ENCODE measurements around the gene AGPAT1. TPM values are rescaled to one million over a fixed set of nuclear protein-coding genes. Genes with fewer than 3 reads are reported as not detected.

AGPAT1 gene
- total RNA-seq, 2 experiments from 2014 or later, result 13.2 to 13.3 TPM

GRCh38 chr6:32127717-32128592, 47.9 kb downstream of the AGPAT1 start, which contains the start of gene ATF6B:
Gene ATF6B, minus strand, starts transcription at chr6:32128246. Its CDS starts 39 bp downstream, at chr6:32128207.
- peak; percentile 88 to 100 (median 96) for DNase-seq
- peaks cover 50% of the 10 kb centered on the region for H3K4me1 ChIP-seq (ENCODE audit: insufficient read depth, low read length)
- ATAC-seq (ENCODE audit: poor library complexity), result peak; percentile 93
- Mint-ChIP-seq H3K9me3 (no peaks in the 10 kb centered on the region), H3K36me3 (ENCODE audit: low read depth) (peaks cover 47% of the 10 kb centered on the region), H3K27ac (peak within 1 kb of the TSS; percentile 90), H3K4me3 (peak within 1 kb of the TSS; percentile 99), H3K4me1 (ENCODE audit: low read depth) (peaks cover 52% of the 10 kb centered on the region), H3K27me3 (no peaks in the 10 kb centered on the region)
- peaks cover 38% of the 10 kb centered on the region for H3K36me3 ChIP-seq (ENCODE audit: insufficient read depth, low read length)
- no peak for TF ChIP-seq CTCF (IDR thresholded peaks at IDR 0.05)
- H3K9me3 ChIP-seq (ENCODE audit: control insufficient read depth in 1 of 2, insufficient read depth in 1 of 2, low read length in 2 of 2), result no peaks in the 10 kb centered on the region
- POLR2A ChIA-PET, result interaction anchor here (0.6 to 5.6 kb wide), 20 partner anchors 10 to 1149 kb away, joined by 3 to 48 read pairs (median 6); partner anchors contain the start of genes AGPAT1, B3GALT4, BAG6 and DDX39B
- CTCF ChIA-PET, result interaction anchor here (0.7 to 2.1 kb wide), 3 partner anchors 10 to 40 kb away, joined by 3 to 11 read pairs (median 5); no protein-coding TSS in a partner anchor
- no peaks in the 10 kb centered on the region for H3K27me3 ChIP-seq (ENCODE audit: control insufficient read depth in 1 of 2, insufficient read depth in 2 of 2, low read length in 2 of 2)
- H3K4me3 ChIP-seq (ENCODE audit: low read length), result peak within 1 kb of the TSS; percentile 81
- H3K27ac ChIP-seq (ENCODE audit: low read depth in 1 of 2, low read length in 2 of 2), result peak within 1 kb of the TSS; percentile 63 to 77
- intact Hi-C loops (cut with DNase I, micrococcal nuclease), result loop anchor here in 1 of 2 experiments (5.0 to 10.0 kb wide), 2 partner anchors 171 to 727 kb away; partner anchors contain the start of genes NELFE, PSMB9, SKIC2 and TAP1

- Mint-ChIP-seq H3K4me3 (peak overlapping the region; percentile 99), H3K27ac (peak overlapping the region; percentile 90), H3K4me1 (ENCODE audit: low read depth) (peaks cover 52% of the 10 kb centered on the region), H3K27me3 (no peaks in the 10 kb centered on the region), H3K9me3 (no peaks in the 10 kb centered on the region), H3K36me3 (ENCODE audit: low read depth) (peaks cover 52% of the 10 kb centered on the region)
- CTCF ChIA-PET, result interaction anchor here (1.1 to 2.1 kb wide), 2 partner anchors 9 to 40 kb away, joined by 3 to 11 read pairs; no protein-coding TSS in a partner anchor
- H3K27ac ChIP-seq (ENCODE audit: low read depth in 1 of 2, low read length in 2 of 2), result peak overlapping the region; percentile 63 to 77
- TF ChIP-seq CTCF (IDR thresholded peaks at IDR 0.05), result no peak
- no peak for DNase-seq
- intact Hi-C loops (cut with DNase I, micrococcal nuclease), result loop anchor here in 1 of 2 experiments (5.0 to 10.0 kb wide), 2 partner anchors 170 to 727 kb away; partner anchors contain the start of genes NELFE, PSMB9, SKIC2 and TAP1
- H3K9me3 ChIP-seq (ENCODE audit: control insufficient read depth in 1 of 2, insufficient read depth in 1 of 2, low read length in 2 of 2), result no peaks in the 10 kb centered on the region
- peaks cover 50% of the 10 kb centered on the region for H3K4me1 ChIP-seq (ENCODE audit: insufficient read depth, low read length)
- peak overlapping the region; percentile 81 for H3K4me3 ChIP-seq (ENCODE audit: low read length)
- no peak for ATAC-seq (ENCODE audit: poor library complexity)
- no peaks in the 10 kb centered on the region for H3K27me3 ChIP-seq (ENCODE audit: control insufficient read depth in 1 of 2, insufficient read depth in 2 of 2, low read length in 2 of 2)
- H3K36me3 ChIP-seq (ENCODE audit: insufficient read depth, low read length), result peaks cover 40% of the 10 kb centered on the region
- POLR2A ChIA-PET, result interaction anchor here (1.1 to 5.6 kb wide), 14 partner anchors 10 to 845 kb away, joined by 3 to 48 read pairs (median 7); partner anchors contain the start of genes AGPAT1, BAG6, DDX39B and DXO
Measured at GRCh38 chr6:32127409-32127716, 48.5 kb downstream of the AGPAT1 start.

DNA sequence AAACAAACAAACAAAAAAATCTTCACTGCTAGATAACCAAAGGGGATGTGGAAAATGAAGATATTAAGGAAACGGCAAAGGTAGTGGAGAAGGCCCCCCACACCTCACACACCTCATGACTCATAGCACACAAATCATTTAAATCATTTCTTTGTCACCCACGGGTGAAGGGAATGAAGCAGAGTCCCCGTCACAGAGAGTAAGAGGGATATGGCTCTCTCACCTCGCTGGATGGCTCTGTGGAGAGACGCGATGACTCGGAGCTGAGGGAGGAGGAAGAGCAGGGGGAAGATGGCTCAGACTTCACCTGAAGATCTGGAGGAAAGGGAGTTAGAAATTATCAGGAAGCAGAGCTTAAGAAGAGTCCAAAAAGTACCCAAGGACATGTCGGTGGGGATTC, 49.0 kb downstream of the AGPAT1 start:
- Mint-ChIP-seq H3K4me3 (peak overlapping the region; percentile 99), H3K27ac (peak overlapping the region; percentile 90), H3K36me3 (ENCODE audit: low read depth) (peaks cover 57% of the 10 kb centered on the region), H3K27me3 (no peaks in the 10 kb centered on the region), H3K9me3 (no peaks in the 10 kb centered on the region), H3K4me1 (ENCODE audit: low read depth) (peaks cover 52% of the 10 kb centered on the region)
- intact Hi-C loops (cut with DNase I, micrococcal nuclease), result loop anchor here in 1 of 2 experiments (5.0 to 10.0 kb wide), 2 partner anchors 170 to 728 kb away; partner anchors contain the start of genes NELFE, PSMB9, SKIC2 and TAP1
- TF ChIP-seq CTCF (IDR thresholded peaks at IDR 0.05), result no peak
- ChIA-PET POLR2A (interaction anchor here (1.1 to 5.6 kb wide), 5 partner anchors 9 to 168 kb away, joined by 3 to 48 read pairs (median 10); partner anchors contain the start of genes NELFE, PBX2 and SKIC2), CTCF (interaction anchor here (2.1 kb wide), 1 partner anchor 8 kb away, joined by 11 read pairs; no protein-coding TSS in a partner anchor)
- H3K4me1 ChIP-seq (ENCODE audit: insufficient read depth, low read length), result peaks cover 50% of the 10 kb centered on the region
- peak overlapping the region in 1 of 2 donors; percentile 63 for H3K27ac ChIP-seq (ENCODE audit: low read depth in 1 of 2, low read length in 2 of 2)
- no peaks in the 10 kb centered on the region for H3K27me3 ChIP-seq (ENCODE audit: control insufficient read depth in 1 of 2, insufficient read depth in 2 of 2, low read length in 2 of 2)
- ATAC-seq (ENCODE audit: poor library complexity), result no peak
- no peak for DNase-seq
- peaks cover 45% of the 10 kb centered on the region for H3K36me3 ChIP-seq (ENCODE audit: insufficient read depth, low read length)
- H3K9me3 ChIP-seq (ENCODE audit: control insufficient read depth in 1 of 2, insufficient read depth in 1 of 2, low read length in 2 of 2), result no peaks in the 10 kb centered on the region
- peak overlapping the region; percentile 81 for H3K4me3 ChIP-seq (ENCODE audit: low read length)

All from CD4-positive, alpha-beta T cell (primary cell).